DOHH2 (cell line): ENCODE results near the gene GRK2.

Source experiments
- H3F3A ChIP-seq: fragments of 200-600 bp; sonication (generic), shearing (Covaris generic); 2 replicates; pipeline ENCODE4 v1.6.0; 2016; ENCODE audit warnings: antibody characterized with exemption, mild to moderate bottlenecking; ENCODE audit not compliant: control insufficient read depth, insufficient read depth
- H3K27ac ChIP-seq: fragments of 200-600 bp; sonication (generic); 2 replicates; pipeline ENCODE4 v1.5.1; 2014; ENCODE audit warnings: low read depth, mild to moderate bottlenecking, low read length, moderate library complexity
- H3K27me3 ChIP-seq: fragments of 200-600 bp; sonication (generic); 2 replicates; pipeline ENCODE4 v1.6.1; 2014; ENCODE audit warnings: mild to moderate bottlenecking, low read length, mixed read lengths; ENCODE audit not compliant: control insufficient read depth
- H3K36me3 ChIP-seq: fragments of 200-600 bp; sonication (generic); 2 replicates; pipeline ENCODE4 v1.6.1; 2014; ENCODE audit warnings: mild to moderate bottlenecking, low read length, moderate library complexity, mixed read lengths; ENCODE audit not compliant: control insufficient read depth
- H3K4me1 ChIP-seq: fragments of 200-600 bp; sonication (generic); 2 replicates; pipeline ENCODE4 v1.6.1; 2014; ENCODE audit warnings: mild to moderate bottlenecking, low read length, mixed read lengths; ENCODE audit not compliant: control insufficient read depth
- H3K4me2 ChIP-seq: fragments of 200-600 bp; sonication (generic); 2 replicates; pipeline ENCODE4 v1.6.0; 2014; ENCODE audit warnings: mild to moderate bottlenecking, low read length, moderate library complexity
- H3K4me3 ChIP-seq: fragments of 200-600 bp; sonication (generic); 2 replicates; pipeline ENCODE4 v1.5.1; 2014; ENCODE audit warnings: mild to moderate bottlenecking, low read length, mixed read lengths
- H3K79me2 ChIP-seq: fragments of 200-600 bp; sonication (generic); 2 replicates; pipeline ENCODE4 v1.6.1; 2014; ENCODE audit warnings: mild to moderate bottlenecking, low read length, mixed read lengths; ENCODE audit not compliant: control insufficient read depth
- H3K9me2 ChIP-seq: fragments of 200-600 bp; sonication (generic); replicated peaks from 2 replicates; pipeline ENCODE4 v1.6.1; 2014; ENCODE audit warnings: mild to moderate bottlenecking, low read length, mixed read lengths; ENCODE audit not compliant: control insufficient read depth
- H3K9me3 ChIP-seq: fragments of 200-600 bp; sonication (generic); 2 replicates; pipeline ENCODE4 v1.6.1; 2014; ENCODE audit warnings: antibody characterized with exemption, low read length, mixed read lengths; ENCODE audit not compliant: control insufficient read depth, insufficient read depth
- H4K20me1 ChIP-seq: fragments of 200-600 bp; sonication (generic); 2 replicates; pipeline ENCODE4 v1.6.0; 2014; ENCODE audit warnings: low read depth, mild to moderate bottlenecking, antibody characterized with exemption, low read length, moderate library complexity; ENCODE audit not compliant: control insufficient read depth, insufficient read depth
- EZH2phosphoT487 ChIP-seq: fragments of 200-600 bp; sonication (generic); IDR thresholded peaks from 2 replicates; pipeline ENCODE4 v1.6.1; 2017; ENCODE audit warnings: borderline replicate concordance, mild to moderate bottlenecking, antibody characterized with exemption, low read length, moderate library complexity, mixed read lengths
- TF ChIP-seq, protein P1 (sequence below): fragments of 200-600 bp; sonication (generic); IDR thresholded peaks from one replicate; pipeline ENCODE4 v1.5.1; 2014; ENCODE audit warnings: antibody characterized with exemption, mild to moderate bottlenecking, low read depth, low read length; ENCODE audit not compliant: poor library complexity, severe bottlenecking

GRK2 gene

DNA sequence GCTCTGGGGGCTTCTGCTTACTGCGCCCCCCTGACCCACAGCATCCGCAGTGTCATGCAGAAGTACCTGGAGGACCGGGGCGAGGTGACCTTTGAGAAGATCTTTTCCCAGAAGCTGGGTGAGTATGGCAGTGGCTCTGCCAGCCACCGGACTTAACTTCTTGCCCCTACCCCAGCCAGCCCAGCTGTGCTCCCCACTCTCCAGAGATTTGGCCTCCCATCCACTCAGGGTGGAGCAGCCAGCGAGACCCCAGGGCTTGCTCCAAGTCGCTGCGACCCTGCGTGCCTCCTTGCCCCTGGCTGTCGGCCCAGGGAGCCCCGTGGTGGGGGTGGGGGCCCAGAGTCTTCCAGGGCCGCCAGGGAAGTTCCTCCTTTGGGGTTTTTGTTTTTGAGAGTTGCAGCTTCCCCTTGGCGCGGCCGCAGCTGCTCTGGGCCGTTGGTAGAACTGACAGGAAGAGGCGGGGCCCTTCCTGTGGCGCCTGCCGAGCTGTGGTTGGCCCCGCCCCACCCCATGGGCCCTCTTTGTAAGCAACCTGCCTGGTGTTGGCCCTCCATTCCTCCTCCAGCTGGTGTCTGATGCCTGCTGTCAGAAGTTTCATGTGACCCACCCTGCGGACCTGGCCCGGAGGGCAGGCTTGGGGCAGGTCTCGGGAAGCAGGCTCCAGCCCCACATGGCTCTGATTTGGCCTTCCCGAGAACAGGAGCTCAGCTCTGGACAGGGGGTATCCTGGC is 11.1 kb downstream of the GRK2 start:
- Histone ChIP-seq H3K36me3 (peaks cover 93% of the 10 kb centered on the region), H3K9me2 (no peaks in the 10 kb centered on the region), H3F3A (peaks cover 16% of the 10 kb centered on the region), H3K4me1 (peaks cover 69% of the 10 kb centered on the region), H3K27me3 (no peaks in the 10 kb centered on the region), H3K4me3 (peak overlapping the region; percentile 78), H3K9me3 (no peaks in the 10 kb centered on the region), H3K4me2 (peak overlapping the region; percentile 100), H4K20me1 (no peaks in the 10 kb centered on the region), H3K27ac (peak overlapping the region; percentile 100), H3K79me2 (peaks cover 87% of the 10 kb centered on the region)
- TF ChIP-seq, protein P1, sequence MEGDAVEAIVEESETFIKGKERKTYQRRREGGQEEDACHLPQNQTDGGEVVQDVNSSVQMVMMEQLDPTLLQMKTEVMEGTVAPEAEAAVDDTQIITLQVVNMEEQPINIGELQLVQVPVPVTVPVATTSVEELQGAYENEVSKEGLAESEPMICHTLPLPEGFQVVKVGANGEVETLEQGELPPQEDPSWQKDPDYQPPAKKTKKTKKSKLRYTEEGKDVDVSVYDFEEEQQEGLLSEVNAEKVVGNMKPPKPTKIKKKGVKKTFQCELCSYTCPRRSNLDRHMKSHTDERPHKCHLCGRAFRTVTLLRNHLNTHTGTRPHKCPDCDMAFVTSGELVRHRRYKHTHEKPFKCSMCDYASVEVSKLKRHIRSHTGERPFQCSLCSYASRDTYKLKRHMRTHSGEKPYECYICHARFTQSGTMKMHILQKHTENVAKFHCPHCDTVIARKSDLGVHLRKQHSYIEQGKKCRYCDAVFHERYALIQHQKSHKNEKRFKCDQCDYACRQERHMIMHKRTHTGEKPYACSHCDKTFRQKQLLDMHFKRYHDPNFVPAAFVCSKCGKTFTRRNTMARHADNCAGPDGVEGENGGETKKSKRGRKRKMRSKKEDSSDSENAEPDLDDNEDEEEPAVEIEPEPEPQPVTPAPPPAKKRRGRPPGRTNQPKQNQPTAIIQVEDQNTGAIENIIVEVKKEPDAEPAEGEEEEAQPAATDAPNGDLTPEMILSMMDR = peak; percentile 22
- TF ChIP-seq EZH2phosphoT487 = no peak

DNA sequence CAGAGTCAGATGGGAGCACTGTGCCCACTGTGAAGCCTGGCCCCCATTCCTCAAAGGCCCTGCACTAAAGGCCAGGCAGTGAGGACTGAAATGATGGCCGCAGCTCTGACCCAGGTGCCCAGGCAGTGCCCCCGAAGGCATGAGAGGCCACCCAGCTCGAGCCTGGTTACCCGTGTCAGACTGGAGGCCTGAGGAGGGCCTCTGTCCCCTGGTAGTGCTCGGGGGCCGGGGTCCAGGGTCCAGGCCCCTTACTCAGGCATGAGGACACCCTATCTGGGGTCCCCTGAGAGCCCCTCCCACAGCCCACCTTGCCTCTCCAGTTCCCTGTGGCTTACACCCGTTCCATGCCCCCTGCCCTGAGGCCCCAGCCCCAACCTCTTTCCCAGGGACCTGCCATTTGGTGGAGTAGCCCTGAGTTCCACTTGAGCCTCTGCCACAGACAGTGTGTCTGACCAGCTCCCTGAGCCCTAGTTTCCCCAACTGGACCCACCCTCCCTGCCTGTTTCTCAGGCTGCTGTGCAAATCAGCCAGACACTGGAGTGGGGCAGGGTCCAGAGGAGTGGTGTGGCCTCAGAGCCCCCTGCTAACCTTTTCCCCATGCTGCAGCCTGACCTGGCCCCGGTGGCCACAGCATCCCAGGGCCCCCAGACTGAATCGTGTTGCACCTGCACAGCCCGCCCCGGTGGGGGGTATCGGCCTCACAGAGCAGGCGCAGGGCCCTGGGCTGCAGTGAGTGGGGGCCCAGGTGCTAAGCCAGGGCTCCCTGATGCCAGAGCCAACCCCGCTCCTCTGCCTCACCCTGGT is 12.1 kb downstream of the GRK2 start:
- H3K27ac ChIP-seq = peak overlapping the region; percentile 100
- peaks cover 18% of the 10 kb centered on the region for H3F3A ChIP-seq
- no peak for TF ChIP-seq EZH2phosphoT487
- TF ChIP-seq, protein P1 = no peak
- peak overlapping the region; percentile 78 for H3K4me3 ChIP-seq
- no peaks in the 10 kb centered on the region for H3K9me3 ChIP-seq
- H3K27me3 ChIP-seq = no peaks in the 10 kb centered on the region
- peaks cover 64% of the 10 kb centered on the region for H3K4me1 ChIP-seq
- H3K36me3 ChIP-seq = peaks cover 93% of the 10 kb centered on the region
- H3K4me2 ChIP-seq = peak overlapping the region; percentile 100
- H3K9me2 ChIP-seq = no peaks in the 10 kb centered on the region
- no peaks in the 10 kb centered on the region for H4K20me1 ChIP-seq
- peaks cover 78% of the 10 kb centered on the region for H3K79me2 ChIP-seq

GRCh38 chr11:67278939-67279588 is 12.8 kb downstream of the GRK2 start:
- H3K27ac ChIP-seq = peak overlapping the region; percentile 100
- peaks cover 96% of the 10 kb centered on the region for H3K36me3 ChIP-seq
- H3K27me3 ChIP-seq = no peaks in the 10 kb centered on the region
- H3F3A ChIP-seq = peaks cover 19% of the 10 kb centered on the region
- peaks cover 62% of the 10 kb centered on the region for H3K4me1 ChIP-seq
- H3K9me2 ChIP-seq = no peaks in the 10 kb centered on the region
- no peaks in the 10 kb centered on the region for H3K9me3 ChIP-seq
- no peak overlapping the region for H3K4me3 ChIP-seq
- H4K20me1 ChIP-seq = no peaks in the 10 kb centered on the region
- TF ChIP-seq, protein P1 = no peak
- TF ChIP-seq EZH2phosphoT487 = no peak
- no peak overlapping the region for H3K4me2 ChIP-seq
- H3K79me2 ChIP-seq = peaks cover 71% of the 10 kb centered on the region
